CD4-positive, CD25-positive, alpha-beta regulatory T cell (primary cell): ENCODE results near the gene MAPK12. TPM values are rescaled to one million over a fixed set of nuclear protein-coding genes. Genes with fewer than 3 reads are reported as not detected.

Experiments
- ATAC-seq, 2 donors: fragments of 150-1000 bp; cut with Tn5 transposase; one replicate each; pipeline ENCODE4 v1.10.0; 2021; ENCODE audit warnings: low read depth in 2 of 2, moderate number of reproducible peaks in 2 of 2, moderate library complexity in 1 of 2
- DNase-seq, 3 donors: peaks; one replicate each; pipeline versions ENCODE4 v3.0.0 to v3.0.0-alpha.2; 2012 to 2022; ENCODE audit warnings: mixed read lengths in 1 of 3
- H3K27ac ChIP-seq: one replicate; pipeline ENCODE4 v1.7.0; 2013; ENCODE audit warnings: mild to moderate bottlenecking, low read length; ENCODE audit not compliant: insufficient read depth, poor library complexity, severe bottlenecking
- H3K27me3 ChIP-seq: one replicate; pipeline ENCODE4 v1.7.0; 2013; ENCODE audit warnings: low read length; ENCODE audit not compliant: control insufficient read depth, insufficient read depth
- H3K36me3 ChIP-seq: one replicate; pipeline ENCODE4 v1.7.0; 2013; ENCODE audit warnings: mild to moderate bottlenecking, low read length, moderate library complexity; ENCODE audit not compliant: control insufficient read depth, insufficient read depth
- H3K4me1 ChIP-seq: 2 replicates; pipeline ENCODE4 v1.7.0; 2013; ENCODE audit warnings: mild to moderate bottlenecking, low read length; ENCODE audit not compliant: insufficient read depth, control insufficient read depth, poor library complexity, severe bottlenecking
- H3K4me3 ChIP-seq: one replicate; pipeline ENCODE4 v1.7.0; 2013; ENCODE audit warnings: low read depth, mild to moderate bottlenecking, low read length, moderate library complexity
- H3K9me3 ChIP-seq, 2 experiments: 1 replicate in 1 of 2; 2 replicates in 1 of 2; pipeline ENCODE4 v1.7.0; 2013; ENCODE audit warnings: low read length in 2 of 2, mild to moderate bottlenecking in 1 of 2, moderate library complexity in 1 of 2; ENCODE audit not compliant: control insufficient read depth in 2 of 2
- H3K27ac Mint-ChIP-seq, 3 donors: one replicate each; pipeline ENCODE4 v1.8.0; 2020 to 2022; ENCODE audit warnings: mild to moderate bottlenecking in 3 of 3, mixed read lengths in 3 of 3, moderate library complexity in 2 of 3
- H3K27me3 Mint-ChIP-seq: one replicate; pipeline ENCODE4 v1.8.0; 2022; ENCODE audit warnings: mild to moderate bottlenecking, mixed read lengths
- H3K36me3 Mint-ChIP-seq: one replicate; pipeline ENCODE4 v1.8.0; 2020; ENCODE audit warnings: mixed read lengths
- H3K4me1 Mint-ChIP-seq, 4 donors: one replicate each; pipeline ENCODE4 v1.8.0; 2020 to 2022; ENCODE audit warnings: mixed read lengths in 4 of 4, mild to moderate bottlenecking in 1 of 4
- H3K4me3 Mint-ChIP-seq, 4 donors: one replicate each; pipeline ENCODE4 v1.8.0; 2020 to 2022; ENCODE audit warnings: mild to moderate bottlenecking in 4 of 4, mixed read lengths in 4 of 4, moderate library complexity in 3 of 4
- H3K9me3 Mint-ChIP-seq, 7 donors: one replicate each; pipeline ENCODE4 v1.8.0; 2020 to 2022; ENCODE audit warnings: mixed read lengths in 7 of 7, mild to moderate bottlenecking in 3 of 7, moderate library complexity in 2 of 7
- polyA plus RNA-seq, 4 donors: library from polyadenylated mRNA; unstranded; fragments of 300-500 nt; fragmentation: Illumina TruSeq; gene quantifications; one replicate each; pipeline ENCODE4 v1.2.3, GENCODE V29; 2021
- total RNA-seq: library from RNA; stranded (reverse); gene quantifications from one replicate; pipeline ENCODE4 v1.2.3, GENCODE V29; 2022

Gene MAPK12
- total and polyA plus RNA-seq, 5 donors from 2014 or later: 0.03 to 2.0 (median 0.05) TPM; not detected in 2

GRCh38 chr22:50297510-50298265 is 36.2 kb upstream of the MAPK12 start:
- ATAC-seq (no peak), DNase-seq (no peak)
- Histone ChIP-seq H3K27me3 (no peaks in the 10 kb centered on the region), H3K27ac (no peak overlapping the region), H3K36me3 (no peaks in the 10 kb centered on the region), H3K4me3 (no peak overlapping the region), H3K9me3 (no peaks in the 10 kb centered on the region), H3K4me1 (peaks cover 4% of the 10 kb centered on the region)
- Mint-ChIP-seq H3K27me3 (peaks cover 31% of the 10 kb centered on the region), H3K4me1 (peaks cover 0 to 6% (median 0%) of the 10 kb centered on the region in 4 donors), H3K4me3 (no peak overlapping the region), H3K9me3 (peaks cover 0 to 1% (median 0%) of the 10 kb centered on the region in 7 donors), H3K27ac (no peak overlapping the region), H3K36me3 (no peaks in the 10 kb centered on the region)

DNA sequence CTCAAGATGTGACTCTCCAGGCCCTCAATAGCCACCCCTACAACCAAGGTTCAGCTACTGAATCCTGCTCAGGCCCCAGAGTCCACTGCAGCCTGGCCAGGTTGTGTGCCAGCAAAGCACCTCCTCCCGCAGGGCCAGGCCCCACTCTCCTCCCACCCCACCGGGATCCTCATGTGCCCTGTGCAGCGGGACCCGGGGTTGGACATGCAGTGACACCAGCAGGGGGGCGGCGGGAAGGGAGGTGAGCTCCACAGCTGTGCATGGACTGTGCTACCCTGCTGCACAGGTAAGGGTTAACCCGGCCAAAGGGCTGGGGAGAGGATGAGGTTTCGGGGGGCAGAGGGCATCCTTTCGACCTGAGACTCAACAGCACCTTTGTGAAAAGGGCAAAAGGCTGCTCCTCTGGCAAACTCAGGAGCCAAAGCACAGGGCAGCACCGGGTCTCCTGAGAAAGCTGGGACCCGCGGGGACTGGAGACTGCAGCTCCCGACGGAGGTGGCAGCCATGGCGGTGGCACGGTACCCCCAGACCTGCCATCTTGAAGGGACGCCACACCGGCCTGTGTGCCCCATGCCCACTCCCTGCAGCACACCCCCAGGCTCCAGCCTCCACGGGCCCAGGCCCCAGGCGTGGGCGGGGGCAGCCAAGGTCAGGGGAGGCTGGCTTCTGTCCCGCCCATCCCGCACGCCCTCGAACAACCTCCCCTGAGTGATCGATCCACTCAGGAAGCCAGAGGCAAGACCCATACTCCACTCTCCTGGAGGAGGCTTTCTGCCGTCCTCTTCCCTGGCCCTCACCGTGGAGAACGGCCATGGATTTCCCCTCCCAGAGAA is 35.4 kb upstream of the MAPK12 start:
- Mint-ChIP-seq H3K27me3 (peaks cover 34% of the 10 kb centered on the region), H3K9me3 (peaks cover 0 to 1% (median 0%) of the 10 kb centered on the region in 7 donors), H3K4me1 (peaks cover 0 to 9% (median 0%) of the 10 kb centered on the region in 4 donors), H3K36me3 (no peaks in the 10 kb centered on the region), H3K4me3 (no peak overlapping the region), H3K27ac (no peak overlapping the region)
- DNase-seq (no peak), ATAC-seq (no peak)
- H3K4me3 ChIP-seq: no peak overlapping the region
- no peaks in the 10 kb centered on the region for H3K36me3 ChIP-seq
- H3K9me3 ChIP-seq: no peaks in the 10 kb centered on the region
- H3K27me3 ChIP-seq: no peaks in the 10 kb centered on the region
- no peak overlapping the region for H3K27ac ChIP-seq
- H3K4me1 ChIP-seq: peaks cover 4% of the 10 kb centered on the region

GRCh38 chr22:50294319-50294656 is 32.8 kb upstream of the MAPK12 start:
- Histone ChIP-seq H3K9me3 (no peaks in the 10 kb centered on the region), H3K27ac (no peak overlapping the region), H3K27me3 (no peaks in the 10 kb centered on the region), H3K4me1 (peaks cover under 1% of the 10 kb centered on the region), H3K36me3 (no peaks in the 10 kb centered on the region), H3K4me3 (no peak overlapping the region)
- no peak for ATAC-seq
- Mint-ChIP-seq H3K36me3 (no peaks in the 10 kb centered on the region), H3K4me3 (no peak overlapping the region), H3K9me3 (no peaks in the 10 kb centered on the region), H3K27ac (no peak overlapping the region), H3K27me3 (peaks cover 34% of the 10 kb centered on the region), H3K4me1 (peaks cover 0 to 9% (median 0%) of the 10 kb centered on the region in 4 donors)
- DNase-seq: no peak

DNA sequence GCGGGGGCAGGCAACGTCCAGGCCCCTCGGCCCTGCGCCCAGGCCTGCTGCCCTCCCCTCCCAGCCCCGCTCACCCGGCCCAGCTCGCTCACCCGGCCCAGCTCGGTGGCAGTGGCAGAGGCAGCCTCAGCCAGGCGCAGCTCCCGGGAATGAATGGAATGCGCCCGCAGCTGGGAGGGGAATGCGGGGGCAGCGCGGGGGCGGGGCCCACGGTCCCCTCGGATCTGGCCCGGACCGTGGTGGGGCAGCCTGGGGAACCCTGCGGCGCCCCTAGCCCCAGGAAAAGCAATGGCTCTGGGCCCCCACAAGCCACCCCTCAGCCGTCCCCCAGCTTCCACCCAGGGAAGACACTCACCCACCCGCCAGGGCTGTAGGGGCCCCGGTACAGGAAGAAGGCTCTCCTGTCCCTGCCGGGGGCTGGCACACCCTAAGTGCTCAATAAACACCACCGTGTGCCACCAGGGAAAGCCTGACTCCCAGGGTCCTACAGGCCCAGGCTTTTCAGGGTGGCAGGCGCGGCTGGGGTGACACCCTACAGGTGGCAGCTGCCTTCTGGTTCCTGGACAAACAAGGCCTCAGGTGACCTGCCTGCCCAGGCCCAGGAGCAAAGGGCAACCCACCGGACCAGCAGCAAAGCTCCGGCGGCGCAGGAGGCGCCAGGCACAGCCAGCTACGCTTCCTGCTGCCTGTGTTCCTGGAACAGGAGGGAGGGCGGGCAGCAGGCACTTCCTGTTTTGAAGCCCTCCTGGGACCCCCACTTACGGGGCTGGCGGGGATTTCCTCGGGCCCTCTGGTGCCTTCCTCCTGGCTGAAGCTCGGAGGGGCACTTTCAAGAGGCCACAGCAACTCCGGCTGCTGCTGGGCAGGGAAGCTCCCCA is 32.2 kb upstream of the MAPK12 start:
- Histone ChIP-seq H3K4me3 (no peak overlapping the region), H3K36me3 (no peaks in the 10 kb centered on the region), H3K9me3 (no peaks in the 10 kb centered on the region), H3K27me3 (no peaks in the 10 kb centered on the region), H3K4me1 (no peaks in the 10 kb centered on the region), H3K27ac (no peak overlapping the region)
- Mint-ChIP-seq H3K27me3 (peaks cover 32% of the 10 kb centered on the region), H3K9me3 (no peaks in the 10 kb centered on the region), H3K4me3 (no peak overlapping the region), H3K27ac (no peak overlapping the region), H3K4me1 (peaks cover 0 to 8% (median 0%) of the 10 kb centered on the region in 4 donors), H3K36me3 (no peaks in the 10 kb centered on the region)
- ATAC-seq: peak; percentile 14 to 42
- peak in 1 of 3 donors; percentile 65 for DNase-seq

GRCh38 chr22:50292643-50293440 is 31.4 kb upstream of the MAPK12 start:
- H3K27ac Mint-ChIP-seq: peak overlapping the region in 2 of 3 donors; percentile 47 to 83
- peak in 1 of 2 donors; percentile 31 for ATAC-seq

DNA sequence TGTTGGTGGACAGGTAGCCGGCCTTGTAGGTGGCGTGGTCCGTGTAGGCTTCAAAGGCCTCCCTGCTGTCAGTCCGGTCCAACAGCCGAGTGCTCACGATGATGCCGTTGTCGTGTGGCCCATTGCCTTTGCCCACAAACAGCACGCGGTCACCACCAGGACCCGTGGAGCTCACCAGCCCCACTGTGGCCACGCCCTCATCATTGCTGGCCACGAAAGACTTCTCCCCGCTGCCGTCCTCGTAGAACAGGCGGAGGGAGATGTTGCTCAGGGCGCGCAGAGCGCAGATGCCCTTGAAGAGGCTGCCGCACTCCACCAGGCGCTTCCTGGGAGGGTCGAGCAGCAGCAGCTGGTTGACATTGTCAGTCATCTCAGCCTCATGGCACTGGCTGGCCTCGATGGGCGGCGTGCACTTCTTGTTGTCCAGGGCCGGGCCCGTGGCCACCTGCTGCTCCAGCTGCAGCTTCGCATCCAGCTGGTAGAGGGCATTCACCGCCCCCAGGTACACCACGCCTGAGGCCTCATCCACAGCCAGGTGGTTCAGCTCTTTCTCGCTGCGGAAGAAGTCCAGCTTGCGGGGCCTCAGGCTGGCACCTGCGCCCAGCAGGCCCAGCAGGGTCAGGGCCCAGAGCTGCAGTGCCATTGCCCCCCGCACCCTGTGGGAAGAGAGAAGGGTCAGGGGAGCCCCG is 28.6 kb upstream of the MAPK12 start:
- H3K4me3 ChIP-seq: no peak overlapping the region
- no peaks in the 10 kb centered on the region for H3K9me3 ChIP-seq
- ATAC-seq (no peak), DNase-seq (no peak)
- H3K9me3 Mint-ChIP-seq: no peaks in the 10 kb centered on the region
- H3K4me1 ChIP-seq: no peaks in the 10 kb centered on the region
- H3K36me3 Mint-ChIP-seq: no peaks in the 10 kb centered on the region
- peaks cover 0 to 4% (median 0%) of the 10 kb centered on the region in 4 donors for H3K4me1 Mint-ChIP-seq
- H3K4me3 Mint-ChIP-seq: no peak overlapping the region
- H3K27ac ChIP-seq: no peak overlapping the region
- H3K27me3 Mint-ChIP-seq: peaks cover 15% of the 10 kb centered on the region
- H3K27ac Mint-ChIP-seq: no peak overlapping the region
- H3K27me3 ChIP-seq: no peaks in the 10 kb centered on the region
- H3K36me3 ChIP-seq: no peaks in the 10 kb centered on the region

More at GRCh38 chr22:50292643-50293440, 31.4 kb upstream of the MAPK12 start:
- Mint-ChIP-seq H3K9me3 (no peaks in the 10 kb centered on the region), H3K4me3 (peak overlapping the region in 2 of 4 donors; percentile 58 to 62), H3K27me3 (peaks cover 23% of the 10 kb centered on the region), H3K4me1 (peaks cover 0 to 6% (median 0%) of the 10 kb centered on the region in 4 donors), H3K36me3 (no peaks in the 10 kb centered on the region)
- H3K4me1 ChIP-seq: no peaks in the 10 kb centered on the region
- peak in 1 of 3 donors; percentile 56 for DNase-seq
- H3K4me3 ChIP-seq: no peak overlapping the region
- no peaks in the 10 kb centered on the region for H3K9me3 ChIP-seq
- no peaks in the 10 kb centered on the region for H3K27me3 ChIP-seq
- H3K27ac ChIP-seq: no peak overlapping the region
- H3K36me3 ChIP-seq: no peaks in the 10 kb centered on the region
